ENCODE data around the gene PLA2G4B. TPM values are rescaled to one million over a fixed set of nuclear protein-coding genes. Genes with fewer than 3 reads are reported as not detected.

Gene PLA2G4B, protein sequence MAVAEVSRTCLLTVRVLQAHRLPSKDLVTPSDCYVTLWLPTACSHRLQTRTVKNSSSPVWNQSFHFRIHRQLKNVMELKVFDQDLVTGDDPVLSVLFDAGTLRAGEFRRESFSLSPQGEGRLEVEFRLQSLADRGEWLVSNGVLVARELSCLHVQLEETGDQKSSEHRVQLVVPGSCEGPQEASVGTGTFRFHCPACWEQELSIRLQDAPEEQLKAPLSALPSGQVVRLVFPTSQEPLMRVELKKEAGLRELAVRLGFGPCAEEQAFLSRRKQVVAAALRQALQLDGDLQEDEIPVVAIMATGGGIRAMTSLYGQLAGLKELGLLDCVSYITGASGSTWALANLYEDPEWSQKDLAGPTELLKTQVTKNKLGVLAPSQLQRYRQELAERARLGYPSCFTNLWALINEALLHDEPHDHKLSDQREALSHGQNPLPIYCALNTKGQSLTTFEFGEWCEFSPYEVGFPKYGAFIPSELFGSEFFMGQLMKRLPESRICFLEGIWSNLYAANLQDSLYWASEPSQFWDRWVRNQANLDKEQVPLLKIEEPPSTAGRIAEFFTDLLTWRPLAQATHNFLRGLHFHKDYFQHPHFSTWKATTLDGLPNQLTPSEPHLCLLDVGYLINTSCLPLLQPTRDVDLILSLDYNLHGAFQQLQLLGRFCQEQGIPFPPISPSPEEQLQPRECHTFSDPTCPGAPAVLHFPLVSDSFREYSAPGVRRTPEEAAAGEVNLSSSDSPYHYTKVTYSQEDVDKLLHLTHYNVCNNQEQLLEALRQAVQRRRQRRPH
- total RNA-seq (2012; rRNA removed) = 0.44 and 0.76 TPM in 2 replicates

DNA sequence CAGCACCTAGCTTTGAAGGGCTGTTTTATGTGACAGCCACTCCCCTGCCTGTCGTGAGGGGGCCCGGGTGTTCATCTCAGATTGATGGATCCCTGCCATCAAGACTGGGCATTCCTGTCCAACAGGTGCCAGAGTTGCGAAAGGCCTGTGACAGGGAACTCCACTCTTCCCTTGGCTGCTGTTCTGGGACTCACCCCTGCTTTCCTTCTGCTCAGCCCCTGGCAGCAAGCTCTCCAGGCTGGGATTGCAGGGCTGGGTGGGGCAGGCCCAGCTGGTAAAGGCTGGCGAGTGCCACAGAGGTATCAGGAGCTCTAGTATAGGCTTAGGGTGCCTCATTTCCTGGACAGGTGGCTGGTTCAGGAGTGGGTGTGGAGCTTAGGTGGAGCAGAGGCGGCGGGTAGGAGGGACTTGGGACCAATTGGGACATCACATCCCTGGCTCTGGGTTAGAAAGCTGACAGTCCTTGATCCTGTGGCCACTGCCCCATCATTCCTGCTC, at the start of gene PLA2G4B:
TSS of gene PLA2G4B (plus strand) at position 448 of the 498 bp plus-strand sequence. CDS start 67 bp downstream, outside the sequence.
- Histone ChIP-seq H3K27me3 (ENCODE audit: control insufficient read depth, insufficient read depth, low read length) (no peaks in the 10 kb centered on the region), H3K4me3 (ENCODE audit: low read length) (no peak within 1 kb of the TSS), H3K9me3 (replicated peaks; ENCODE audit: low read length) (no peaks in the 10 kb centered on the region), H3K9ac (ENCODE audit: low read depth, low read length) (no peak within 1 kb of the TSS), H3K4me2 (ENCODE audit: low read length) (no peak within 1 kb of the TSS), H3K4me1 (ENCODE audit: control insufficient read depth, insufficient read depth, low read length) (no peaks in the 10 kb centered on the region), H3K36me3 (ENCODE audit: insufficient read depth, low read length) (no peaks in the 10 kb centered on the region)

DNA sequence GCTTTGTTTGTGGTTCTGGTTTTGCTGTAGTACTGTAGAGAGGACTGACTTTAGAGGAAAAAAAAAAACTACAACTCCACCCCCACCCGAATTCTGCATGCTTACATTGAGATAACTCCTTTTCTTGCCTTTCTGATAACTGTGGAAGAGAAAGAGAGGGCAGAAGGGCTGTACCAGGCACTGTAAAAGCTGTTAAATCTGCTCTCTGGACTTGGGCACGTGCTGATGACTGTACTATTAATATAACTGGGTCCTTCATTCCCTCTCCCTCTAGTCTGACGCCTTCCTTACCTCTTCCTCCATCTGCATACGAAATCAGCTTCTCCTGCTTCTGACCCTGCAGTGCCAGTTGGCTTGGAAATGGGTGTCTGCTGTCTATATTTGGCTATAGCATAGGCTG, 49.4 kb upstream of the PLA2G4B start:
- no peaks in the 10 kb centered on the region for H3K27me3 ChIP-seq (ENCODE audit: control insufficient read depth, insufficient read depth, low read length)
- no peaks in the 10 kb centered on the region for H3K36me3 ChIP-seq (ENCODE audit: insufficient read depth, low read length)
- H3K4me3 ChIP-seq (ENCODE audit: low read length) = no peak overlapping the region
- H3K9ac ChIP-seq (ENCODE audit: low read depth, low read length) = no peak overlapping the region
- H3K4me2 ChIP-seq (ENCODE audit: low read length) = no peak overlapping the region
- H3K9me3 ChIP-seq (replicated peaks; ENCODE audit: low read length) = no peaks in the 10 kb centered on the region
- H3K4me1 ChIP-seq (ENCODE audit: control insufficient read depth, insufficient read depth, low read length) = peaks cover 32% of the 10 kb centered on the region

DNA sequence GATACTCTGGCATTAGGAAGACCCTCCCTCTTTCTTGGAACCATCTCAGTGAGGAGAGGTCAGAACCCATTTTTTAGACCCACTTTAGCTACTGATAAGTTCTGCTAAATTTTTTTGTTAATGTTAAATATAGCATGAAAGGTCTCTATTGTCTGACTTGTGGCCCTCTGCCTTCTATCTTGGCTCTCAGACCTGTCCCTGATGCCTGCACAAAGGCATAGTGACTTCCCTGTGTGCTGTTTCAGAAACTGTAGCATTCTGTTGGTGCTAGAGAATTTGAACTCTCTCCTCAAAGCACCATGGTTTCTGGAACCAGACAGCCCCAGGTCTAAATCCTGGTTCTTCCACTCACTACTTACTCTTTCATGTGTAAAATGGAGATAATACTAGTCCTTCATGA, 49.0 kb upstream of the PLA2G4B start:
- Histone ChIP-seq H3K9me3 (replicated peaks; ENCODE audit: low read length) (no peaks in the 10 kb centered on the region), H3K9ac (ENCODE audit: low read depth, low read length) (no peak overlapping the region), H3K4me3 (ENCODE audit: low read length) (no peak overlapping the region), H3K4me2 (ENCODE audit: low read length) (no peak overlapping the region), H3K4me1 (ENCODE audit: control insufficient read depth, insufficient read depth, low read length) (peaks cover 32% of the 10 kb centered on the region), H3K27me3 (ENCODE audit: control insufficient read depth, insufficient read depth, low read length) (no peaks in the 10 kb centered on the region), H3K36me3 (ENCODE audit: insufficient read depth, low read length) (no peaks in the 10 kb centered on the region)

DNA sequence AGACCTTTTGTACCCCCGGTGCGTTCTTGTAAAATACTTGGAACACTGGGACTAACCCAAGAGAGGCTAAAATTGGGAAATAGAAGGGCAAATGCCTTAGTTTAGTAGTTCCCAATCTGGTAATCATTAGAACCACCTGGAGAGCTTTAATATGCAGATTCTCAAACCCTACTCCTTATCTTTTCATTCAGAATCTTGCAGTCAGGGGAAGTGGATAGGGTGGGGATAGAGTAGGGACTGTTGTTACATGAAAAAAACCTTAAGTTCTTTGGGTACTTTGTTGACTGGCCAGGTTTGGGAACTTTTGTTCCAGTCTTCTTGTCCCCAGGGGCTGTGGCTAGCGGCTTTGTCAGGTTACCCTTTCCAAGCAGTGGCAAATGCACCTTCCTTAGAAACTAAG, 48.5 kb upstream of the PLA2G4B start:
- peak overlapping the region; percentile 72 for H3K4me2 ChIP-seq (ENCODE audit: low read length)
- peaks cover 32% of the 10 kb centered on the region for H3K4me1 ChIP-seq (ENCODE audit: control insufficient read depth, insufficient read depth, low read length)
- H3K36me3 ChIP-seq (ENCODE audit: insufficient read depth, low read length) = no peaks in the 10 kb centered on the region
- no peaks in the 10 kb centered on the region for H3K9me3 ChIP-seq (replicated peaks; ENCODE audit: low read length)
- no peaks in the 10 kb centered on the region for H3K27me3 ChIP-seq (ENCODE audit: control insufficient read depth, insufficient read depth, low read length)
- no peak overlapping the region for H3K9ac ChIP-seq (ENCODE audit: low read depth, low read length)
- H3K4me3 ChIP-seq (ENCODE audit: low read length) = no peak overlapping the region

DNA sequence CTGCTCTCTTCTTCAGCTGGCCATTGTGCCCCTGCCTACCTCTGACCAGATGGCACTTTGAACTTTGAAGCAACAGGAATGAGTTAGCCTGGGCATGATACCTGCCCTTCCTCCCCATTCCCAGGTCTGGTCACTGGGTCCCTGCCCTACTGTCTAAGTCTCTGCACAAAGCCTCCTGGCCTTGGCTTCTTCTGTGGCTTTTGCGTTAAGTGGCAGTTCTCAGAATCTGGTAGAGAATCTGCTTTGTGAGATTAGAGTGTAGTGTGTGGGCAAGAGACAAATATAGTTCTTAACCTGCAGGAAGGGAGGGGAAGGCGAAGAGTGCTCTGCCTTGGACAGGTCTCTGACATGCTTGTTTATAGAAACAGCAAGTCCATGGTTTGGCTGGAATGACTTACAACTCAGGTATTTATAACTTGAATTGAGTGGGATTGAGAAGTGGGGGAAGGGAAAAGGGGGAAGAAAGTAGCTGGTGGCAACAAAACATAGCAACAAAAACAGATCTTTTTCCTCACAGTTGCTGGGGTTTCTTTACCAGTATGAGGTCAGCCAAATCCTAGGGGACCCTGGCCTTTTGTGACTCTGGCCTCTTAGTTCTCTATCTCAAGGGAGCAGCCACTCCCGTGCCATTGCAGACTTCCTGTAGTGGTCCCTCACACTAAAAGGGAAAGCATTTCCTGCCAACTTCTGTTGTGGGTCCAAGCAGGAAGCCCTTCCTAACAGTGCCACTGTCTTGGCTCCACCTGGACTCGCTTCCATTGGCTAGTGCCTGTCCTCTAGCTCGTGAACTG, 47.7 kb upstream of the PLA2G4B start:
- peaks cover 35% of the 10 kb centered on the region for H3K4me1 ChIP-seq (ENCODE audit: control insufficient read depth, insufficient read depth, low read length)
- H3K4me3 ChIP-seq (ENCODE audit: low read length) = peak overlapping the region; percentile 53

DNA sequence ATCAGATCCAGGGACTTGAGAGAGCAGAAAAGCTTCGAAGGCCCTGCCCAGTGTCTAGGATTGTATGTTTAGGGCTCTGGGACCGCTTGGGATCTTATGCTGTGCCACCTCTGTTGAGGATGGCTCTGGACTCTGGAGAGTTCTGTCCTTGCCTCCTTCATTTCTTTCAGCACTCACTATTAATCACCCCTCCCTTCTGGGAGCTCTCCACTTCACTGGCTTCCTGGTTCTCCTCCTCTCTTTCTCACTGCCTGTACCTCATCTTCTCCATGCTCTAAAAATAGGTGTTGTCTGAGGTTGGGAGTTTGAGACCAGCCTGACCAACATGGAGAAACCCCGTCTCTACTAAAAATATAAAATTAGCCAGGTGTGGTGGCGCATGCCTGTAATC, 47.1 kb upstream of the PLA2G4B start:
- peak overlapping the region; percentile 72 for H3K4me2 ChIP-seq (ENCODE audit: low read length)
- H3K4me1 ChIP-seq (ENCODE audit: control insufficient read depth, insufficient read depth, low read length) = peaks cover 41% of the 10 kb centered on the region
- H3K9ac ChIP-seq (ENCODE audit: low read depth, low read length) = peak overlapping the region; percentile 43

More for the DNA sequence above, 47.7 kb upstream of the PLA2G4B start:
- Histone ChIP-seq H3K4me2 (ENCODE audit: low read length) (peak overlapping the region; percentile 72), H3K9me3 (replicated peaks; ENCODE audit: low read length) (no peaks in the 10 kb centered on the region), H3K36me3 (ENCODE audit: insufficient read depth, low read length) (no peaks in the 10 kb centered on the region), H3K9ac (ENCODE audit: low read depth, low read length) (peak overlapping the region; percentile 43), H3K27me3 (ENCODE audit: control insufficient read depth, insufficient read depth, low read length) (no peaks in the 10 kb centered on the region)

DNA sequence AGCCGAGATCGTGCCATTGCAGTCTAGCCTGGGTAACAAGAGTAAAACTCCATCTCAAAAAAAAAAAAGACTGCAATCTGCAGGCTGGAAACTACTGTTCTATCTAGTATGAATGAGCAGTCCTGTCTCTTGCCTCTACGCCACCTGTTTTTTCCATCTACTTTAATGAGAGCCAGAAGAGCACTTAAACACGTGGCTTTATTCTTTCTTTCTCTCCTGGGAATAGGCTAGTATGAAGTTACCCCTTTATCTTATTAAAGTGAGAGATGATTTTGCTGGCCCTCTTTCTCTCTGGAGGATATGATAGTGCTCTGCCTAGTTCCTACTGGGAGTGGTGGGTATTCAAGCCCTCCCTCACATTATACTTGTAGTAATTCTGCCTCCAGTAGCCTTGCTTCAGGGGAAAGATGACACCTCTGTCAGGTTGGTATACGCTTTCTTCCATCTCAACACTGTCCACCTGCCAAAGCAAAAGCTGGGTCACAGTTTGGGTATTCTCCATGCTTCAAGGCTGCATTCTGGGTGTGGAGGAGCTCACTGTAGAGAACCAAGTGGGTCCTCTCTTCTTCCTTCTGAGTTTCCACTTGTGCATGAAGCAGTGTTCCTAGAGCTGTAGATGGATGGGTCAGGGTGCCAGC, 46.5 kb upstream of the PLA2G4B start:
- Histone ChIP-seq H3K4me1 (ENCODE audit: control insufficient read depth, insufficient read depth, low read length) (peaks cover 47% of the 10 kb centered on the region), H3K9ac (ENCODE audit: low read depth, low read length) (no peak overlapping the region), H3K27me3 (ENCODE audit: control insufficient read depth, insufficient read depth, low read length) (no peaks in the 10 kb centered on the region), H3K9me3 (replicated peaks; ENCODE audit: low read length) (no peaks in the 10 kb centered on the region), H3K4me2 (ENCODE audit: low read length) (no peak overlapping the region), H3K36me3 (ENCODE audit: insufficient read depth, low read length) (no peaks in the 10 kb centered on the region), H3K4me3 (ENCODE audit: low read length) (no peak overlapping the region)

More for the DNA sequence above, 47.1 kb upstream of the PLA2G4B start:
- Histone ChIP-seq H3K4me3 (ENCODE audit: low read length) (peak overlapping the region; percentile 53), H3K36me3 (ENCODE audit: insufficient read depth, low read length) (no peaks in the 10 kb centered on the region), H3K27me3 (ENCODE audit: control insufficient read depth, insufficient read depth, low read length) (no peaks in the 10 kb centered on the region), H3K9me3 (replicated peaks; ENCODE audit: low read length) (no peaks in the 10 kb centered on the region)

DNA sequence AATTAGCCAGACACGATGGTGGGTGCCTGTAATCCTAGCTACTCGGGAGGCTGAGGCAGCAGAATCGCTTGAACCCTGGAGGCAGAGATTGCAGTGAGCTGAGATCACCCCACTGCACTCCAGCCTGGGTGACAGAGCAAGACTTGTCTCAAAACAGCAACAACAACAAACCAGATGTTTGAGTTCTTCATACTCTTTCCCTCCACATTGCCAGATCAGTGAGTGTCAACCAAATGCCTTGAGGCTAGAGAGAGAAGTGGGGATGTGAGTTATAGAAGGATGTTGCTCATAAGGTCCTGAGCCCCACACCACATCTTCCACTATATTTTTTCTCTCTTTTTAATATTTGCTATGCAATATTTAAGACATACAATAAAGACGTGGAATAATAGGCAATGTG, 44.6 kb upstream of the PLA2G4B start:
- no peaks in the 10 kb centered on the region for H3K36me3 ChIP-seq (ENCODE audit: insufficient read depth, low read length)
- H3K9me3 ChIP-seq (replicated peaks; ENCODE audit: low read length) = no peaks in the 10 kb centered on the region
- H3K27me3 ChIP-seq (ENCODE audit: control insufficient read depth, insufficient read depth, low read length) = no peaks in the 10 kb centered on the region
- H3K4me2 ChIP-seq (ENCODE audit: low read length) = no peak overlapping the region
- H3K9ac ChIP-seq (ENCODE audit: low read depth, low read length) = no peak overlapping the region
- no peak overlapping the region for H3K4me3 ChIP-seq (ENCODE audit: low read length)
- H3K4me1 ChIP-seq (ENCODE audit: control insufficient read depth, insufficient read depth, low read length) = peaks cover 55% of the 10 kb centered on the region

DNA sequence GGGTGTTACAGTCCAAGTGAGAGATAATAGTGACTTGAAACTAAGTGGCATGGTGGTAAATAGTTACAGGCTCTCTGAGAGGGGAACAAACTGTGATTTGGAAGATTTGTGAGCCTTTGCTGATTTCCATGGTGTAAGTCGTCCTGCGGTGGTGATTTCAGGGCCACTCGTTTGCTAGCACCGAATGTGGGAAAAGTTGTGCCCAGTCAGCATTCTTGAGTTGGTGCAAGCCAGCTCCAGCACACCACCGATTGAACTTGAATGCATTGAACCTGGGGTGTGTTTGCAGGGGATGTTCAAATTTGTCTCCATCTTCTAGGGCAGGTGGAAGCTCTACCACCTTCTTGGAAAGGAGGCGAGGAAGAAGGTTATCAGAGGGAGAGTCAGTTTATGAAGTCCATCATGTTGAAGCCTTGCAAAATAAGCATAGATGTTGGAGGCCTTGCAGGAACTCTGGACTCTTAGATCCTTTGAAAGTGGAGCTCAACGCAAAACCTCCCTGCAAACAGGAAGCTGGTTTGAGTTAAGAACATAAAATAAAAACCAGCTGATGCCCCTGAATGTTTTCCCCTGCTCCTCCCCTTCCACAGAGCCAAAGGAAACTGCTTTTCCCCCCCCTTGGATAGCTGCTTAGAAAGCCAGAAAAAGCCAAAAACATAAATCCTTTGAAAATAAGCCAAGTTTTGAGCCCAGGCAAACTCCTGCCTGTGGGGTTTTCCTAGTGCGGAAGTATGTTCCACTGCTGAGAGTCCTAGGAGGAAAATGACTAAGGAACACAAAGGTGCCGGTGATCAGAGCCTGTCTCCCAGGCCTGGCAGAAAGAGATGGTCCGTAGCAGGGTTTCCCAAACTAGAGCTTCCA, 42.4 kb upstream of the PLA2G4B start:
- H3K27me3 ChIP-seq (ENCODE audit: control insufficient read depth, insufficient read depth, low read length) = no peaks in the 10 kb centered on the region
- peaks cover 40% of the 10 kb centered on the region for H3K4me1 ChIP-seq (ENCODE audit: control insufficient read depth, insufficient read depth, low read length)
- peak overlapping the region; percentile 66 for H3K4me2 ChIP-seq (ENCODE audit: low read length)
- no peak overlapping the region for H3K4me3 ChIP-seq (ENCODE audit: low read length)
- no peaks in the 10 kb centered on the region for H3K9me3 ChIP-seq (replicated peaks; ENCODE audit: low read length)
- peak overlapping the region; percentile 31 for H3K9ac ChIP-seq (ENCODE audit: low read depth, low read length)
- H3K36me3 ChIP-seq (ENCODE audit: insufficient read depth, low read length) = peaks cover 15% of the 10 kb centered on the region

DNA sequence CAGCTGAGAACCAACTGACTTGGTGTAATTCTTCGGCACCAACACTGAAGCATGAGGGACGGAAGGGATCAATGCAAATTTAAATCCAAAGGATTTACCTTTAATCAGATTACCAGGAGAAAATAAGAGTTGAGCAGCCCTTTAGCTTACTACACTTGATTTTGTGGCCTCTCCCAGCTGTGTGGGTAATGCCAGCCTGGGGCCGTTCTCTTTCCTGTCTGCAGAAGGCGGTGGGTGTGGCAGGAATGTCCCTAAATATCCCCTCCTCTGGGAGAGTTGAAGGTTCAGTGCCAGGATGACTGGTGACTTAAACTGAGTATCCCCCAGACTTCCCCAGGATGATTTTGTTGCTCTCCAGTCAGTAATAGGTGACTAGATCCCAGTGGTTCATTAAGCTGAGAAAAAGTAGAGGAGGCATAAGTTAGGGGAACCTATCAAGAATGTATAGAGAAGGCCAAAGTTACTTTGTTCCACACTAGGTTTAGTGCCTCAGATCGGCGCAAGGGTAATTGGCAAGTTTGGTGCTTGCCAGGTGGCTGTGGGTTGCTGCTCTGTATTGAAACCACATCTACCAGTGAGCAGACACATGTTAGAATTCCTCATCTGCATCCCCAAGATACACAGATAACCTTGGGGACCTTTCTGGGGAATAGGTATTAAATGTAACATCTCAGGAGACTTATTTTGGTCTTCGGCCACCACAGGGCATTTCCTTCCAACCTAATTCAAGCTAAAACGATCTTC, 41.3 kb upstream of the PLA2G4B start:
- Histone ChIP-seq H3K4me1 (ENCODE audit: control insufficient read depth, insufficient read depth, low read length) (peaks cover 40% of the 10 kb centered on the region), H3K27me3 (ENCODE audit: control insufficient read depth, insufficient read depth, low read length) (no peaks in the 10 kb centered on the region), H3K4me3 (ENCODE audit: low read length) (no peak overlapping the region), H3K9me3 (replicated peaks; ENCODE audit: low read length) (no peaks in the 10 kb centered on the region), H3K9ac (ENCODE audit: low read depth, low read length) (no peak overlapping the region), H3K4me2 (ENCODE audit: low read length) (peak overlapping the region; percentile 66), H3K36me3 (ENCODE audit: insufficient read depth, low read length) (peaks cover 15% of the 10 kb centered on the region)
